ENCODE measurements around the gene EFCAB6. TPM values are rescaled to one million over a fixed set of nuclear protein-coding genes. Genes with fewer than 3 reads are reported as not detected.

The EFCAB6 gene
- total RNA-seq, 2 donors from 2014 or later, result 2.2 to 2.5 TPM

DNA sequence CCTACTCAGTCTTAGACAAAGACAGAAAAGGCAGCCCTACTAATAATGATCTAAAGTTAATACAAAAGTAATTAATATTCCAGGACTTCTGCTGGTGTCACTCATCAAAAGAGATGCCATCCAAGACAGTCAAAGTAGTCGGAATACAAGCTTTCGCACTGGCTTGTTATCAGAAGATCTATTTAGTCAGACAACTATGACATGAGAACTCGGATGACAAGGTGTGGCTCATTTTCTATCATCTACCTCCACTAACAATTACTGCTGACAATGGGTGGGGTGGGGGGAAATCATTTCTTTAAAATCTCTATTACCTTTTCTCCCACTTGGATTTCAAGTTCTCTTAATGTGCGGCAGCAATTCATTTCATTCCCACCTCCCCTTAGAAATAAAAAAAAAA lies 56.7 kb downstream of the EFCAB6 start:
- ATAC-seq (ENCODE audit: insufficient number of reproducible peaks, low FRiP score, low read depth), result no peak
- no peak overlapping the region for H3K4me3 ChIP-seq
- H3K27me3 ChIP-seq (replicated peaks; ENCODE audit: insufficient read depth), result no peaks in the 10 kb centered on the region
- H3K9me3 ChIP-seq, result no peaks in the 10 kb centered on the region
- H3K27ac ChIP-seq, result no peak overlapping the region
- no peaks in the 10 kb centered on the region for H3K36me3 ChIP-seq
- H3K4me1 ChIP-seq (ENCODE audit: control insufficient read depth in 1 of 2, low read depth in 2 of 2), result no peaks in the 10 kb centered on the region
- no peak for TF ChIP-seq CTCF (IDR thresholded peaks at IDR 0.05)
- no peak for DNase-seq (ENCODE audit: low spot score)

DNA sequence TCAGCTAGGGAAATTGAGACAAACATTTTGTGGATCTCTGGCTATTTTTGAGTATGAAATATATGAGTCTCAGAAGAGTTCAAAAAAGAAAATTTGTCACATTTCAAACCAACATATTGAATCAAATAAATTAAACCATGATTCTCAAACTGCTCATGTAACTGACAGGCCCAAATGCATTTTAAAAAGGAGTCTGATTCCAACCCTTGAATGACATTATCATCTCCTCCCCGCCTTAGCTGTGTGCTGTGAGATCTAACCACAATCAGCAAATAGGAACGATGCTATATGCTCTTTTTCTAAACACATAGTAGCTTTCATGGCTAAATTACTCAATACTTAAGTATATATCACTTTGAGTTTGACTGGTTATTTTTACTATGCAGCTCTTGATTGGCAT lies 57.1 kb downstream of the EFCAB6 start:
- H3K27me3 ChIP-seq (replicated peaks; ENCODE audit: insufficient read depth), result no peaks in the 10 kb centered on the region
- TF ChIP-seq CTCF (IDR thresholded peaks at IDR 0.05), result no peak
- no peaks in the 10 kb centered on the region for H3K36me3 ChIP-seq
- no peaks in the 10 kb centered on the region for H3K4me1 ChIP-seq (ENCODE audit: control insufficient read depth in 1 of 2, low read depth in 2 of 2)
- H3K9me3 ChIP-seq, result no peaks in the 10 kb centered on the region
- no peak for DNase-seq (ENCODE audit: low spot score)
- no peak for ATAC-seq (ENCODE audit: insufficient number of reproducible peaks, low FRiP score, low read depth)
- no peak overlapping the region for H3K4me3 ChIP-seq
- no peak overlapping the region for H3K27ac ChIP-seq

DNA sequence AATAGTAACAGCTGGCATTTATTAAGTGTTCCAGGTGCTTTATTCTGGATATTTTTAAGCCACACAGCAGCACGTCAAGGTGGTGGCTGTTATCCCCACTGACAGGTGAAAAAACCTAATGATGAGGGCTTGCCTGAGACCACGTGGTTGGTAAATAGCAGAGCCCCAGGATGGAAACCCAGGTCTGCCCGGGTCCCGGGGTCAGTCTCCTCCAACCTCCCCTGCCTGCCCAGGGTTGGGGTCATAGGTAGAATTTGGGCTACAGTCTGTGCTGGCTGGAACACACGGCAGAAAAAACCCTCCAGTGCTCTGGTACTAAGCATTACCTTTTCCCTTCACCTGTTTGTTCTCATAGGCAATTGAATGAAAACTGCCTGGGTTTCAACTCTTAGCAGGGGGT lies 57.9 kb downstream of the EFCAB6 start:
- Histone ChIP-seq H3K36me3 (no peaks in the 10 kb centered on the region), H3K27me3 (replicated peaks; ENCODE audit: insufficient read depth) (no peaks in the 10 kb centered on the region)

DNA sequence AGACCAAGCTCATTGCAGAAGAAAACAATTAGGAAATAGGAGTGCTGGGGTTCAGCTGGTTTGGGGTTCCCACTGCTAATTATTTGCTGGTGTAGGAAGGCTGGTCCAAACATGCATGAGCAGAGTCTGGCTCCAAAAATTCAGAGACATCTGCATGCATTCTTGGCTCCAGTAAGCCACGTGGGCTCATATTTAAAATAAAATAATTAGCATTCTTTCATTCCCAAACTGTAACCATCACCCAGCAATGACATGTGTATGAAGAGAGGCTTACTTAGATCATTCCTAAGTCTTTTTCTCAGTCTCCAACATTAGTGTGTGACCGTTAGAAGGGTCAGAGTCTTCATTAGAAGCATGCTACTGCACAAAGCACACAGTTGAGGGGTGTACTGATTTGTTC lies 58.4 kb downstream of the EFCAB6 start:
- DNase-seq (ENCODE audit: low spot score), result no peak
- no peaks in the 10 kb centered on the region for H3K4me1 ChIP-seq (ENCODE audit: control insufficient read depth in 1 of 2, low read depth in 2 of 2)
- ATAC-seq (ENCODE audit: insufficient number of reproducible peaks, low FRiP score, low read depth), result no peak

More for the DNA sequence above, 57.9 kb downstream of the EFCAB6 start:
- Histone ChIP-seq H3K27ac (no peak overlapping the region), H3K9me3 (no peaks in the 10 kb centered on the region), H3K4me3 (no peak overlapping the region), H3K4me1 (ENCODE audit: control insufficient read depth in 1 of 2, low read depth in 2 of 2) (no peaks in the 10 kb centered on the region)
- DNase-seq (ENCODE audit: low spot score) (no peak), ATAC-seq (ENCODE audit: insufficient number of reproducible peaks, low FRiP score, low read depth) (no peak)
- no peak for TF ChIP-seq CTCF (IDR thresholded peaks at IDR 0.05)

GRCh38 chr22:43750751-43751150 lies 61.4 kb downstream of the EFCAB6 start:
- ATAC-seq (ENCODE audit: insufficient number of reproducible peaks, low FRiP score, low read depth) (no peak), DNase-seq (ENCODE audit: low spot score) (no peak)
- TF ChIP-seq CTCF (IDR thresholded peaks at IDR 0.05), result no peak
- Histone ChIP-seq H3K27me3 (replicated peaks; ENCODE audit: insufficient read depth) (no peaks in the 10 kb centered on the region), H3K36me3 (no peaks in the 10 kb centered on the region), H3K4me3 (no peak overlapping the region), H3K27ac (no peak overlapping the region), H3K4me1 (ENCODE audit: control insufficient read depth in 1 of 2, low read depth in 2 of 2) (no peaks in the 10 kb centered on the region), H3K9me3 (no peaks in the 10 kb centered on the region)

More for the DNA sequence above, 58.4 kb downstream of the EFCAB6 start:
- no peaks in the 10 kb centered on the region for H3K27me3 ChIP-seq (replicated peaks; ENCODE audit: insufficient read depth)
- TF ChIP-seq CTCF (IDR thresholded peaks at IDR 0.05), result no peak
- no peaks in the 10 kb centered on the region for H3K9me3 ChIP-seq
- H3K4me3 ChIP-seq, result no peak overlapping the region
- H3K27ac ChIP-seq, result no peak overlapping the region
- H3K36me3 ChIP-seq, result no peaks in the 10 kb centered on the region
